ENCODE results near the gene ARSJ.

DNA sequence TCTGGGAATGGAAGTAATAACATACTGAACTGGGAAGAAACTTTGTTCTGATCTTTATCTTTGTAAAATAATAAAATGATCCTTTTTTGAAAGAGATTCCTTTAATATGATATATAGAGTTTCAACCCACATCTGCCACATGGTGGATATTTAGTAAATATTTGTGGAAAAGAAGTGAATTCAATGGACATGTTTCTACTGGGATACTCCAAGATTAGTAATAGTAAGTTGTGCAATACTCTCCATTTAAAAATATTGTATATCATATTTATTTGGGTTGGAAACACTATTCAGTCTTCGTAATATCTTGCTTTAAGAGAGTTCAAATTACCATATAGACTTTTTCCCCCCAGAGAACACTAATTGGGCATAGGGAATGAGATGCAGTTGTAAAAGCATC, 17.8 kb upstream of the ARSJ start:
- TF ChIP-seq, protein P1, sequence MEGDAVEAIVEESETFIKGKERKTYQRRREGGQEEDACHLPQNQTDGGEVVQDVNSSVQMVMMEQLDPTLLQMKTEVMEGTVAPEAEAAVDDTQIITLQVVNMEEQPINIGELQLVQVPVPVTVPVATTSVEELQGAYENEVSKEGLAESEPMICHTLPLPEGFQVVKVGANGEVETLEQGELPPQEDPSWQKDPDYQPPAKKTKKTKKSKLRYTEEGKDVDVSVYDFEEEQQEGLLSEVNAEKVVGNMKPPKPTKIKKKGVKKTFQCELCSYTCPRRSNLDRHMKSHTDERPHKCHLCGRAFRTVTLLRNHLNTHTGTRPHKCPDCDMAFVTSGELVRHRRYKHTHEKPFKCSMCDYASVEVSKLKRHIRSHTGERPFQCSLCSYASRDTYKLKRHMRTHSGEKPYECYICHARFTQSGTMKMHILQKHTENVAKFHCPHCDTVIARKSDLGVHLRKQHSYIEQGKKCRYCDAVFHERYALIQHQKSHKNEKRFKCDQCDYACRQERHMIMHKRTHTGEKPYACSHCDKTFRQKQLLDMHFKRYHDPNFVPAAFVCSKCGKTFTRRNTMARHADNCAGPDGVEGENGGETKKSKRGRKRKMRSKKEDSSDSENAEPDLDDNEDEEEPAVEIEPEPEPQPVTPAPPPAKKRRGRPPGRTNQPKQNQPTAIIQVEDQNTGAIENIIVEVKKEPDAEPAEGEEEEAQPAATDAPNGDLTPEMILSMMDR (conservative IDR thresholded peaks at IDR 0.05; ENCODE audit: low read depth, low read length): no peak
- TF ChIP-seq EZH2 (IDR thresholded peaks at IDR 0.05; ENCODE audit: low read length, unreplicated experiment): no peak
